ENCODE results near the gene SEZ6L2.
"Not testable (repeated sequence)": the region's sequence is repeated elsewhere in the genome, so short reads cannot be mapped to it uniquely, and the experiment has no call there.

Gene SEZ6L2

GRCh38 chr16:29921034-29921385, 21.7 kb upstream of the SEZ6L2 start:
- peaks cover 38% of the 10 kb centered on the region for H3K4me1 Mint-ChIP-seq
- DNase-seq (ENCODE audit: low spot score in 2 of 2) (no peak), ATAC-seq (replicated peaks; ENCODE audit: extremely low read depth, poor library complexity, severe bottlenecking) (no peak)
- H3K36me3 Mint-ChIP-seq (ENCODE audit: insufficient read depth): peaks cover 23% of the 10 kb centered on the region
- H3K4me3 Mint-ChIP-seq: no peak overlapping the region
- H3K27me3 Mint-ChIP-seq: no peaks in the 10 kb centered on the region
- no peaks in the 10 kb centered on the region for H3K9me3 Mint-ChIP-seq
- H3K27ac Mint-ChIP-seq (ENCODE audit: low read depth): no peak overlapping the region

- no peaks in the 10 kb centered on the region for H3K9me3 Mint-ChIP-seq
- H3K27ac Mint-ChIP-seq (ENCODE audit: low read depth): no peak overlapping the region
- H3K27me3 Mint-ChIP-seq: no peaks in the 10 kb centered on the region
- DNase-seq (ENCODE audit: low spot score in 2 of 2) (no peak), ATAC-seq (replicated peaks; ENCODE audit: extremely low read depth, poor library complexity, severe bottlenecking) (no peak)
- peaks cover 26% of the 10 kb centered on the region for H3K36me3 Mint-ChIP-seq (ENCODE audit: insufficient read depth)
- peaks cover 40% of the 10 kb centered on the region for H3K4me1 Mint-ChIP-seq
- H3K4me3 Mint-ChIP-seq: no peak overlapping the region
Measured at GRCh38 chr16:29920288-29921033, 21.1 kb upstream of the SEZ6L2 start.

- H3K27ac Mint-ChIP-seq (ENCODE audit: low read depth): no peak overlapping the region
- H3K4me3 Mint-ChIP-seq: no peak overlapping the region
Measured at GRCh38 chr16:29916979-29917378, 17.6 kb upstream of the SEZ6L2 start.

GRCh38 chr16:29915590-29916247, 16.4 kb upstream of the SEZ6L2 start:
- H3K4me3 Mint-ChIP-seq: no peak overlapping the region
- no peaks in the 10 kb centered on the region for H3K9me3 Mint-ChIP-seq
- ATAC-seq (replicated peaks; ENCODE audit: extremely low read depth, poor library complexity, severe bottlenecking): no peak
- peaks cover 22% of the 10 kb centered on the region for H3K36me3 Mint-ChIP-seq (ENCODE audit: insufficient read depth)
- no peak overlapping the region for H3K27ac Mint-ChIP-seq (ENCODE audit: low read depth)
- no peak for DNase-seq (ENCODE audit: low spot score in 2 of 2)
- H3K27me3 Mint-ChIP-seq: no peaks in the 10 kb centered on the region
- H3K4me1 Mint-ChIP-seq: peaks cover 10% of the 10 kb centered on the region

More at GRCh38 chr16:29916979-29917378, 17.6 kb upstream of the SEZ6L2 start:
- DNase-seq (ENCODE audit: low spot score in 2 of 2) (no peak), ATAC-seq (replicated peaks; ENCODE audit: extremely low read depth, poor library complexity, severe bottlenecking) (no peak)
- no peaks in the 10 kb centered on the region for H3K27me3 Mint-ChIP-seq
- H3K9me3 Mint-ChIP-seq: no peaks in the 10 kb centered on the region
- H3K36me3 Mint-ChIP-seq (ENCODE audit: insufficient read depth): peaks cover 31% of the 10 kb centered on the region
- peaks cover 17% of the 10 kb centered on the region for H3K4me1 Mint-ChIP-seq

GRCh38 chr16:29913514-29913913, 14.2 kb upstream of the SEZ6L2 start:
- peaks cover 16% of the 10 kb centered on the region for H3K36me3 Mint-ChIP-seq (ENCODE audit: insufficient read depth)
- no peak overlapping the region for H3K27ac Mint-ChIP-seq (ENCODE audit: low read depth)
- no peaks in the 10 kb centered on the region for H3K9me3 Mint-ChIP-seq
- peaks cover 5% of the 10 kb centered on the region for H3K4me1 Mint-ChIP-seq
- DNase-seq (ENCODE audit: low spot score in 2 of 2): no peak
- no peak for ATAC-seq (replicated peaks; ENCODE audit: extremely low read depth, poor library complexity, severe bottlenecking)
- H3K4me3 Mint-ChIP-seq: no peak overlapping the region
- no peaks in the 10 kb centered on the region for H3K27me3 Mint-ChIP-seq

- H3K4me1 Mint-ChIP-seq: peaks cover 5% of the 10 kb centered on the region
- peak overlapping the region; percentile 86 for H3K27ac Mint-ChIP-seq (ENCODE audit: low read depth)
- peaks cover 17% of the 10 kb centered on the region for H3K36me3 Mint-ChIP-seq (ENCODE audit: insufficient read depth)
- DNase-seq (ENCODE audit: low spot score in 2 of 2) (no peak), ATAC-seq (replicated peaks; ENCODE audit: extremely low read depth, poor library complexity, severe bottlenecking) (no peak)
- H3K9me3 Mint-ChIP-seq: no peaks in the 10 kb centered on the region
- H3K27me3 Mint-ChIP-seq: no peaks in the 10 kb centered on the region
- H3K4me3 Mint-ChIP-seq: no peak overlapping the region
Measured at GRCh38 chr16:29912087-29912486, 12.7 kb upstream of the SEZ6L2 start.

GRCh38 chr16:29911676-29912010, 12.3 kb upstream of the SEZ6L2 start:
- no peak for ATAC-seq (replicated peaks; ENCODE audit: extremely low read depth, poor library complexity, severe bottlenecking)
- H3K36me3 Mint-ChIP-seq (ENCODE audit: insufficient read depth): peaks cover 14% of the 10 kb centered on the region

GRCh38 chr16:29910819-29911675, 11.7 kb upstream of the SEZ6L2 start:
- peaks cover 14% of the 10 kb centered on the region for H3K36me3 Mint-ChIP-seq (ENCODE audit: insufficient read depth)
- H3K4me1 Mint-ChIP-seq: peaks cover 4% of the 10 kb centered on the region
- ATAC-seq (replicated peaks; ENCODE audit: extremely low read depth, poor library complexity, severe bottlenecking): no peak
- peak overlapping the region; percentile 86 for H3K27ac Mint-ChIP-seq (ENCODE audit: low read depth)
- DNase-seq (ENCODE audit: low spot score in 2 of 2): no peak
- no peak overlapping the region for H3K4me3 Mint-ChIP-seq
- H3K27me3 Mint-ChIP-seq: no peaks in the 10 kb centered on the region
- H3K9me3 Mint-ChIP-seq: no peaks in the 10 kb centered on the region

More at GRCh38 chr16:29911676-29912010, 12.3 kb upstream of the SEZ6L2 start:
- Mint-ChIP-seq H3K27me3 (no peaks in the 10 kb centered on the region), H3K4me3 (no peak overlapping the region), H3K4me1 (peaks cover 5% of the 10 kb centered on the region), H3K9me3 (no peaks in the 10 kb centered on the region), H3K27ac (ENCODE audit: low read depth) (peak overlapping the region; percentile 86)
- DNase-seq (ENCODE audit: low spot score in 2 of 2): no peak

GRCh38 chr16:29909851-29910250, 10.5 kb upstream of the SEZ6L2 start:
- not testable (repeated sequence) for H3K4me3 Mint-ChIP-seq

GRCh38 chr16:29909391-29909790, 10.0 kb upstream of the SEZ6L2 start:
- H3K4me1 Mint-ChIP-seq: no peaks in the 10 kb centered on the region
- no peak overlapping the region for H3K27ac Mint-ChIP-seq (ENCODE audit: low read depth)
- H3K36me3 Mint-ChIP-seq (ENCODE audit: insufficient read depth): peaks cover 8% of the 10 kb centered on the region
- no peaks in the 10 kb centered on the region for H3K27me3 Mint-ChIP-seq
- no peaks in the 10 kb centered on the region for H3K9me3 Mint-ChIP-seq
- DNase-seq (ENCODE audit: low spot score in 2 of 2) (no peak), ATAC-seq (replicated peaks; ENCODE audit: extremely low read depth, poor library complexity, severe bottlenecking) (no peak)
- H3K4me3 Mint-ChIP-seq: no peak overlapping the region

More at GRCh38 chr16:29909851-29910250, 10.5 kb upstream of the SEZ6L2 start:
- not testable (repeated sequence) for H3K27ac Mint-ChIP-seq (ENCODE audit: low read depth); H3K27me3 Mint-ChIP-seq; H3K9me3 Mint-ChIP-seq; H3K4me1 Mint-ChIP-seq; H3K36me3 Mint-ChIP-seq (ENCODE audit: insufficient read depth); DNase-seq (ENCODE audit: low spot score in 2 of 2); ATAC-seq (replicated peaks; ENCODE audit: extremely low read depth, poor library complexity, severe bottlenecking)

GRCh38 chr16:29908719-29909220, 9.4 kb upstream of the SEZ6L2 start:
- H3K4me1 Mint-ChIP-seq: no peaks in the 10 kb centered on the region

GRCh38 chr16:29907973-29908372, 8.6 kb upstream of the SEZ6L2 start:
- peak overlapping the region; percentile 48 for H3K27ac Mint-ChIP-seq (ENCODE audit: low read depth)
- DNase-seq (ENCODE audit: low spot score in 2 of 2) (no peak), ATAC-seq (replicated peaks; ENCODE audit: extremely low read depth, poor library complexity, severe bottlenecking) (no peak)
- H3K4me1 Mint-ChIP-seq: no peaks in the 10 kb centered on the region
- peaks cover 5% of the 10 kb centered on the region for H3K36me3 Mint-ChIP-seq (ENCODE audit: insufficient read depth)
- H3K4me3 Mint-ChIP-seq: no peak overlapping the region
- H3K9me3 Mint-ChIP-seq: no peaks in the 10 kb centered on the region
- no peaks in the 10 kb centered on the region for H3K27me3 Mint-ChIP-seq

More at GRCh38 chr16:29908719-29909220, 9.4 kb upstream of the SEZ6L2 start:
- Mint-ChIP-seq H3K27me3 (no peaks in the 10 kb centered on the region), H3K4me3 (no peak overlapping the region), H3K36me3 (ENCODE audit: insufficient read depth) (peaks cover 5% of the 10 kb centered on the region), H3K9me3 (no peaks in the 10 kb centered on the region), H3K27ac (ENCODE audit: low read depth) (no peak overlapping the region)
- no peak for ATAC-seq (replicated peaks; ENCODE audit: extremely low read depth, poor library complexity, severe bottlenecking)
- no peak for DNase-seq (ENCODE audit: low spot score in 2 of 2)
